ENCODE results near the gene MED12L.

GRCh38 chr3:151462278-151462780 lies 376.9 kb downstream of the MED12L start:
- TF ChIP-seq POLR2AphosphoS5 (IDR thresholded peaks at IDR 0.05; ENCODE audit: borderline replicate concordance, low read depth, low read length) (no peak), EZH2 (IDR thresholded peaks at IDR 0.05) (no peak)

All from SK-N-MC (cell line).